Ectodermal cell (in vitro differentiated cells): ENCODE measurements around the gene SDCBP2.
A peak's percentile ranks its signal among the peaks of the same experiment; 100 is the strongest.

Source experiments
- H3K27ac ChIP-seq: 2 replicates; pipeline ENCODE4 v1.7.0; 2013; ENCODE audit warnings: mild to moderate bottlenecking, low read depth, low read length; ENCODE audit not compliant: insufficient read depth, poor library complexity, severe bottlenecking
- H3K27me3 ChIP-seq: 2 replicates; pipeline ENCODE4 v1.7.0; 2013; ENCODE audit warnings: mild to moderate bottlenecking, low read length; ENCODE audit not compliant: insufficient read depth, control insufficient read depth, poor library complexity, severe bottlenecking
- H3K36me3 ChIP-seq: one replicate; pipeline ENCODE4 v1.7.0; 2013; ENCODE audit warnings: low read length; ENCODE audit not compliant: control insufficient read depth, insufficient read depth
- H3K4me1 ChIP-seq: one replicate; pipeline ENCODE4 v1.7.0; 2013; ENCODE audit warnings: low read length; ENCODE audit not compliant: control insufficient read depth, insufficient read depth
- H3K4me3 ChIP-seq: 2 replicates; pipeline ENCODE4 v1.7.0; 2013; ENCODE audit warnings: low read depth, low read length, control low read depth; ENCODE audit not compliant: insufficient read depth
- H3K9me3 ChIP-seq: 2 replicates; pipeline ENCODE4 v1.7.0; 2013; ENCODE audit warnings: mild to moderate bottlenecking, low read length, moderate library complexity; ENCODE audit not compliant: control insufficient read depth
- WGBS, 2 experiments: methylation state at CpG; one replicate each; pipeline ENCODE4 v1.1.7; 2013; ENCODE audit warnings: missing lambda C conversion rate in 2 of 2; 5-methylcytosine and 5-hydroxymethylcytosine counted together

SDCBP2 gene

GRCh38 chr20:1331101-1331500 is 2.2 kb upstream of the SDCBP2 start:
- 95% methylated on average over 2 of the region's 2 CpGs for WGBS, 2 experiments
- Histone ChIP-seq H3K4me3 (no peak overlapping the region), H3K27ac (no peak overlapping the region), H3K36me3 (peaks cover 5% of the 10 kb centered on the region), H3K4me1 (peaks cover 6% of the 10 kb centered on the region), H3K27me3 (no peaks in the 10 kb centered on the region), H3K9me3 (no peaks in the 10 kb centered on the region)

GRCh38 chr20:1330075-1330830 is 1.3 kb upstream of the SDCBP2 start:
- H3K27ac ChIP-seq = no peak overlapping the region
- H3K9me3 ChIP-seq = no peaks in the 10 kb centered on the region
- peaks cover 5% of the 10 kb centered on the region for H3K36me3 ChIP-seq
- 96% methylated on average over 6 of the region's 6 CpGs for WGBS, 2 experiments
- no peaks in the 10 kb centered on the region for H3K27me3 ChIP-seq
- H3K4me3 ChIP-seq = no peak overlapping the region
- peaks cover 7% of the 10 kb centered on the region for H3K4me1 ChIP-seq

GRCh38 chr20:1327827-1328679 is 886 bp downstream of the SDCBP2 start:
- WGBS, 2 experiments = 91 to 93% methylated on average over 7 of the region's 7 CpGs
- H3K4me1 ChIP-seq = peaks cover 13% of the 10 kb centered on the region

GRCh38 chr20:1327241-1327653 is 1.7 kb downstream of the SDCBP2 start:
- H3K27me3 ChIP-seq = no peaks in the 10 kb centered on the region
- H3K27ac ChIP-seq = no peak overlapping the region
- H3K36me3 ChIP-seq = peaks cover 5% of the 10 kb centered on the region
- no peak overlapping the region for H3K4me3 ChIP-seq
- WGBS, 2 experiments = 95% methylated on average over 8 of the region's 8 CpGs
- peaks cover 13% of the 10 kb centered on the region for H3K4me1 ChIP-seq
- no peaks in the 10 kb centered on the region for H3K9me3 ChIP-seq

More at GRCh38 chr20:1327827-1328679, 886 bp downstream of the SDCBP2 start:
- no peak overlapping the region for H3K4me3 ChIP-seq
- H3K9me3 ChIP-seq = no peaks in the 10 kb centered on the region
- no peak overlapping the region for H3K27ac ChIP-seq
- peaks cover 5% of the 10 kb centered on the region for H3K36me3 ChIP-seq
- no peaks in the 10 kb centered on the region for H3K27me3 ChIP-seq

GRCh38 chr20:1326031-1326930 is 2.7 kb downstream of the SDCBP2 start:
- Histone ChIP-seq H3K4me1 (peaks cover 13% of the 10 kb centered on the region), H3K27ac (no peak overlapping the region), H3K36me3 (peaks cover 5% of the 10 kb centered on the region), H3K4me3 (peak overlapping the region; percentile 80), H3K27me3 (no peaks in the 10 kb centered on the region), H3K9me3 (no peaks in the 10 kb centered on the region)
- 52 to 54% methylated on average over 10 of the region's 10 CpGs for WGBS, 2 experiments

- H3K4me1 ChIP-seq = peaks cover 13% of the 10 kb centered on the region
- WGBS, 2 experiments = 0 to 1% methylated on average over 56 of the region's 56 CpGs
- peaks cover 5% of the 10 kb centered on the region for H3K36me3 ChIP-seq
- no peaks in the 10 kb centered on the region for H3K27me3 ChIP-seq
- H3K4me3 ChIP-seq = peak overlapping the region; percentile 80
- peak overlapping the region; percentile 87 for H3K27ac ChIP-seq
- H3K9me3 ChIP-seq = no peaks in the 10 kb centered on the region
Measured at GRCh38 chr20:1325173-1326030, 3.5 kb downstream of the SDCBP2 start.

GRCh38 chr20:1324598-1325172 is 4.3 kb downstream of the SDCBP2 start:
- peak overlapping the region; percentile 67 for H3K27ac ChIP-seq
- H3K4me1 ChIP-seq = peaks cover 13% of the 10 kb centered on the region
- WGBS, 2 experiments = 48 to 55% methylated on average over 15 of the region's 15 CpGs
- H3K27me3 ChIP-seq = no peaks in the 10 kb centered on the region
- no peaks in the 10 kb centered on the region for H3K9me3 ChIP-seq
- peak overlapping the region; percentile 80 for H3K4me3 ChIP-seq
- H3K36me3 ChIP-seq = peaks cover 5% of the 10 kb centered on the region

- WGBS, 2 experiments = 82 to 92% methylated on average over 12 of the region's 12 CpGs
- Histone ChIP-seq H3K4me3 (no peak overlapping the region), H3K27ac (no peak overlapping the region), H3K9me3 (no peaks in the 10 kb centered on the region), H3K36me3 (peaks cover 5% of the 10 kb centered on the region), H3K27me3 (no peaks in the 10 kb centered on the region), H3K4me1 (peaks cover 13% of the 10 kb centered on the region)
Measured at GRCh38 chr20:1323830-1324597, 4.9 kb downstream of the SDCBP2 start.
